GM23248 (cell line): Measurements from ENCODE around the gene ZNF526.

ENCODE experiments used
- EZH2 ChIP-seq: fragments of 200-600 bp; sonication (generic); IDR thresholded peaks from 2 replicates; pipeline ENCODE4 v1.6.1; 2018; ENCODE audit warnings: antibody characterized with exemption, mild to moderate bottlenecking; ENCODE audit not compliant: insufficient read depth, poor library complexity, severe bottlenecking
- EZH2phosphoT487 ChIP-seq: fragments of 200-600 bp; sonication (generic); IDR thresholded peaks from 2 replicates; pipeline ENCODE4 v1.6.1; 2018; ENCODE audit warnings: antibody characterized with exemption, moderate library complexity, mild to moderate bottlenecking, low read depth; ENCODE audit not compliant: insufficient read depth

- TF ChIP-seq EZH2phosphoT487 (no peak), EZH2 (no peak)
Observed at GRCh38 chr19:42206871-42207755, 13.0 kb upstream of the ZNF526 start.
